ENCODE results near the gene ARID5A. TPM values are rescaled to one million over a fixed set of nuclear protein-coding genes. Genes with fewer than 3 reads are reported as not detected.
A peak's percentile ranks its signal among the peaks of the same experiment; 100 is the strongest.

Gene ARID5A
- polyA plus RNA-seq, 1 donor = 7.5 TPM

GRCh38 chr2:96499061-96499960 lies 37.2 kb upstream of the ARID5A start:
- no CpG with 5 or more reads among the region's 15 CpGs for WGBS (ENCODE audit: insufficient coverage, low lambda C conversion rate)
- H3K4me1 ChIP-seq (ENCODE audit: control insufficient read depth, insufficient read depth, low read length) = peaks cover 21% of the 10 kb centered on the region
- DNase-seq = no peak
- no peak overlapping the region for H3K4me3 ChIP-seq (ENCODE audit: low read length)
- no peak overlapping the region for H3K27ac ChIP-seq (ENCODE audit: low read length)
- H3K36me3 ChIP-seq (ENCODE audit: control insufficient read depth, insufficient read depth, low read length) = no peaks in the 10 kb centered on the region
- H3K9me3 ChIP-seq (ENCODE audit: control insufficient read depth, low read depth, low read length) = peaks cover 2% of the 10 kb centered on the region
- H3K27me3 ChIP-seq (ENCODE audit: control insufficient read depth, insufficient read depth, low read length) = peaks cover 18% of the 10 kb centered on the region

DNA sequence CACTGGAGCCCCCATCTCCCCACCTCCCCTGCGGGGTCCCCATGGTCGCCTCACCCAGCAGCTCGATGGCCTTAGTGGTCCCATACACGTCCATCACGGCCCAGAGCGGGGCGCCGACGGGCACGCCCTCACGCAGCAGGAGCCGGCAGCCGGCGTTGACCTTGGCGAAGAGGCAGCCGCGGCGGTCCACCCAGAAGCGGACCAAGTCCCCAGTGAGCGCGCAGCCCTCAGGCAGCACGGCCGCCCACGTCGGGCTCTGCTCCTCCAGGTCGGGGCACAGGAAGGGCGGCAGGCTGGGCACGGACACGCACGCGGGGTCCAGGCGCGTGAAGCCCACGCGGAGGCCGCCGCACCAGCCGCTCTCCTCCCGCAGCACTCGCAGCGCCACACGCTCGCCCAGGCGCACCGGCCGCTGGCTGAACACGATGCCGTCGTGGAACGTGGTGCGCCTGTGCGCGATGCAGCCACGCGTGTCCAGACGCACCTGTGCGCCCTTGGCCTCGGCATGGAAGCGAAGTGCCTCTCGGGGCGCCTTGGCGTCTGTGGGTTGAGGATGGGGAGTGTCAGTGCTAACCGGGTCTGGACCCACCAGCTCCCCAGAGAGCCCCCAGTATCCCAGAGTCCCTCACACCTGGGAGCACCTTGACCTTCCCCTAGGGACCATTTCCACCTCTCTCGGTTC lies 36.0 kb upstream of the ARID5A start:
- H3K27me3 ChIP-seq (ENCODE audit: control insufficient read depth, insufficient read depth, low read length) = peaks cover 18% of the 10 kb centered on the region
- DNase-seq = no peak
- peaks cover 30% of the 10 kb centered on the region for H3K4me1 ChIP-seq (ENCODE audit: control insufficient read depth, insufficient read depth, low read length)
- no CpG with 5 or more reads among the region's 64 CpGs for WGBS (ENCODE audit: insufficient coverage, low lambda C conversion rate)
- no peaks in the 10 kb centered on the region for H3K36me3 ChIP-seq (ENCODE audit: control insufficient read depth, insufficient read depth, low read length)
- H3K27ac ChIP-seq (ENCODE audit: low read length) = no peak overlapping the region
- peaks cover 1% of the 10 kb centered on the region for H3K9me3 ChIP-seq (ENCODE audit: control insufficient read depth, low read depth, low read length)
- H3K4me3 ChIP-seq (ENCODE audit: low read length) = no peak overlapping the region

GRCh38 chr2:96501471-96501874 lies 35.1 kb upstream of the ARID5A start:
- Histone ChIP-seq H3K4me3 (ENCODE audit: low read length) (no peak overlapping the region), H3K4me1 (ENCODE audit: control insufficient read depth, insufficient read depth, low read length) (peaks cover 40% of the 10 kb centered on the region), H3K36me3 (ENCODE audit: control insufficient read depth, insufficient read depth, low read length) (no peaks in the 10 kb centered on the region), H3K27ac (ENCODE audit: low read length) (no peak overlapping the region), H3K9me3 (ENCODE audit: control insufficient read depth, low read depth, low read length) (no peaks in the 10 kb centered on the region), H3K27me3 (ENCODE audit: control insufficient read depth, insufficient read depth, low read length) (peaks cover 18% of the 10 kb centered on the region)
- DNase-seq = no peak
- WGBS (ENCODE audit: insufficient coverage, low lambda C conversion rate) = no CpG with 5 or more reads among the region's 2 CpGs

DNA sequence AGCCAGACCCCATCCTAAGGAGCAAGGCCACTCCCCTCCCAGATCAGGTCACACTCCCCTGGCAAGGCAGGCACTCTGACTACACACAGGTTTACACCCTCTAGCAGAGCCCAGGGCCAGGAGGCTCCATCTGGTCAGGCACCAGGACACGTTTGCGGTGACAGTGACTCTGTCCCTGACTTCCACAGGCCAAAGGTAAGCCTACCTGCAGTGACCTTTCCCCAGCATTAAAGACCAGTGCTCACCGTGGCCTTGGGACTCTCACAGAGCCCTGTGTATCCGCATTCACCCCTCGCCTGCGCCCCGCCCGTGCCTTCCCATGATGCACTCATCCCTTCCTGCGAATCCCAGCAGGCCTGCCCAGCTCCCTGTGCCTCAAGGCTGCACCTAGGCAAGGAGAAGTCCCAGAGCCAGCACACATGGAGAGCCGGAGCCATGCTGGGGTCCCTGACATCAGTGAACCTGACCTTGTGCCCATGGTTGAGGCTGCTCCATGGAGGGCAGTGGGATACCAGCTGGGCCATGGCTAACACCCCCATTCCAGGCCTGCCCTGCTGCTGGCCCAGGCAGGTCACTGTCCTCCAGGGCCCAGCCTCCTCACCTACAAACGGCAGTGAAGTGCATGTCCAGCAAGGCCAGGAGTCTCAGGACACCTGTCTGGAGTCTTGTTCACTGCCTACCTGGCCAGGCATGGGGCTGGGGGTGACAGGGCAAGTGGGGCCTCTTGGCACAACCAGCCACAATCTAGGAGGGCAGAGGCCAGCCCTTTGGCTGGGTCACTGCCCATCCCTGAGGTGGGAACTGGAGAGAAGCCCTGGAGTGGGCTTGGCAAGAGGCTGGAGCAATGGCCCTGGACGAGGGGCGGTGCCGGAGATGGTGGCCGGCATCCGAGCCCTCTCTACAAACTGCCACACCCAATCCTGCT lies 34.4 kb upstream of the ARID5A start:
- Histone ChIP-seq H3K9me3 (ENCODE audit: control insufficient read depth, low read depth, low read length) (no peaks in the 10 kb centered on the region), H3K36me3 (ENCODE audit: control insufficient read depth, insufficient read depth, low read length) (no peaks in the 10 kb centered on the region), H3K4me1 (ENCODE audit: control insufficient read depth, insufficient read depth, low read length) (peaks cover 46% of the 10 kb centered on the region), H3K27ac (ENCODE audit: low read length) (no peak overlapping the region), H3K4me3 (ENCODE audit: low read length) (no peak overlapping the region), H3K27me3 (ENCODE audit: control insufficient read depth, insufficient read depth, low read length) (peaks cover 18% of the 10 kb centered on the region)
- no CpG with 5 or more reads among the region's 16 CpGs for WGBS (ENCODE audit: insufficient coverage, low lambda C conversion rate)
- peak; percentile 49 to 71 for DNase-seq

DNA sequence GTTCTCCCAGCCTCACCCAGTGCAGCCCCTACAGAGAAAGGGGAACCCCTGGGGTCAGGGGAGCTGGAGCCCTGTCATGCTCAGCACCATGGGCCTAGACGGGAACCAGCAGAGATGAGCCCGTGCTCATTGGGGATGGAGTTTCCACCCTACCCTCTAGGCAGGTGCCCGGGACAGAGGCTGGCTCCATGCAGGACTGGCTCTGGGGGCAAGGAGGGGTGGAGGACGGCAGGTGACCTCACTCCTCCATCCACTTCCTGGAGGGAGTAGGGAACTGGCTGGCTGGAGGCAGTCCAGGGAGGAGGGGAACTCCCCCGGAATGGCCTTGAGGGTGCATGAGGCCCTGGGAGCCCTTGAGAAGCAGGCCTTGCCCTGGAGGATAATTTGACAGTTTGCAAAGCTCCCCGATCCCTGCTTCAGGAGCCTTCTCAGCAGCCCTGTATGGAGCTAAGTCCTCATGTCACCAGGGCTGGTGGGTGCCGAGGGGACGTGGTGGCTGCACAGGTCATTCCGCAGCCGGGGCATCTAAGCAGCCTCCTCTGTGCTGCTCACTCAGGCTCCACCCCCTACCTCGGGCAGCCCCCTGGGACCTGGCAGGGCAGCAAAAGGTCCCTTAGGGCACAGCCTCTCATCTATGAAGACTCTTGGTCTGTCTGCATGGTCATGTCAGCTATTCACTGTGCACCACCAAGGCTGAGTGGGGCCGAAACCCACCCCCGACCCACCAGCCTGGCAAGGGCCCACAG lies 33.5 kb upstream of the ARID5A start:
- Histone ChIP-seq H3K4me3 (ENCODE audit: low read length) (no peak overlapping the region), H3K27me3 (ENCODE audit: control insufficient read depth, insufficient read depth, low read length) (peaks cover 18% of the 10 kb centered on the region), H3K27ac (ENCODE audit: low read length) (no peak overlapping the region), H3K4me1 (ENCODE audit: control insufficient read depth, insufficient read depth, low read length) (peaks cover 52% of the 10 kb centered on the region), H3K9me3 (ENCODE audit: control insufficient read depth, low read depth, low read length) (peaks cover 3% of the 10 kb centered on the region), H3K36me3 (ENCODE audit: control insufficient read depth, insufficient read depth, low read length) (no peaks in the 10 kb centered on the region)
- DNase-seq = peak in 1 of 2 donors; percentile 53
- no CpG with 5 or more reads among the region's 13 CpGs for WGBS (ENCODE audit: insufficient coverage, low lambda C conversion rate)

- Histone ChIP-seq H3K27me3 (ENCODE audit: control insufficient read depth, insufficient read depth, low read length) (peaks cover 18% of the 10 kb centered on the region), H3K36me3 (ENCODE audit: control insufficient read depth, insufficient read depth, low read length) (no peaks in the 10 kb centered on the region), H3K4me3 (ENCODE audit: low read length) (no peak overlapping the region), H3K9me3 (ENCODE audit: control insufficient read depth, low read depth, low read length) (peaks cover 9% of the 10 kb centered on the region), H3K4me1 (ENCODE audit: control insufficient read depth, insufficient read depth, low read length) (peaks cover 56% of the 10 kb centered on the region), H3K27ac (ENCODE audit: low read length) (no peak overlapping the region)
- WGBS (ENCODE audit: insufficient coverage, low lambda C conversion rate) = no CpG with 5 or more reads among the region's 12 CpGs
- DNase-seq = no peak
Measured at GRCh38 chr2:96503637-96504243, 32.8 kb upstream of the ARID5A start.

DNA sequence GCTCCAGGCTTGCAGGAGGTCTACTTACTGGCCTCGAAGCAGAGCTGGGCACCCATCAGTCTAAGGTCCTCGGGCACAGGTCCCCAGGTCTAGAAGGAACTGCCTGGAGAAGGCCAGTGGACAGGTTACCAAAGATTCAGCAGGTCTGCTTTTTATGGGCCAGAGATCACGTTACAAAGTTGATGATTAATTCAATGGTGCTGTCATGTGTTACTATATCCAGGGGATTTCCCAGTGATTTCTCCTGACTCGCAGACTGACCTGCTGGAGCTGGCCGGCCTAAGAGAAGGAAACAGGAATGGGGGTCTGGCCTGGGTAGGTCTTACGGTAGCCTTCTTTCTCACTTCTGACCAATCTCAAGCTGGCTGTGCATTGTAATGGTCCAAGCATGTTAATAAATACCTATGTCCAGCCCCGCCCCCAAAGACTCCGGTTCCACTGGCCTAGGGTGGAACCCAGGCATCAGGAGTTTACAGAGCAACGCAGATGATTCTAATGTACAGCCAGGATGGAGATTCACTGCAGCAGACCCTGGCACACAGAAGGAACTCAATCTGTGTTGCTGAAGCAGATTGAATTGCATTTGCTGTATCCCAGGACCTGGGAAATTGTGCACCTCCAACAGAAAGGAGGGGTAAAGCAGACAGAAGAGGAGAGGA lies 31.2 kb upstream of the ARID5A start, which contains the start of gene NEURL3:
Gene NEURL3, minus strand, starts transcription at position 127 of the 659 bp plus-strand sequence. Its CDS starts 71 bp downstream, at position 56.
- Histone ChIP-seq H3K4me3 (ENCODE audit: low read length) (no peak within 1 kb of the TSS), H3K9me3 (ENCODE audit: control insufficient read depth, low read depth, low read length) (peaks cover 9% of the 10 kb centered on the region), H3K4me1 (ENCODE audit: control insufficient read depth, insufficient read depth, low read length) (peaks cover 60% of the 10 kb centered on the region), H3K27ac (ENCODE audit: low read length) (peak within 1 kb of the TSS; percentile 82), H3K27me3 (ENCODE audit: control insufficient read depth, insufficient read depth, low read length) (peaks cover 9% of the 10 kb centered on the region), H3K36me3 (ENCODE audit: control insufficient read depth, insufficient read depth, low read length) (no peaks in the 10 kb centered on the region)
- peak; percentile 86 to 95 for DNase-seq
- no CpG with 5 or more reads among the region's 9 CpGs for WGBS (ENCODE audit: insufficient coverage, low lambda C conversion rate)

DNA sequence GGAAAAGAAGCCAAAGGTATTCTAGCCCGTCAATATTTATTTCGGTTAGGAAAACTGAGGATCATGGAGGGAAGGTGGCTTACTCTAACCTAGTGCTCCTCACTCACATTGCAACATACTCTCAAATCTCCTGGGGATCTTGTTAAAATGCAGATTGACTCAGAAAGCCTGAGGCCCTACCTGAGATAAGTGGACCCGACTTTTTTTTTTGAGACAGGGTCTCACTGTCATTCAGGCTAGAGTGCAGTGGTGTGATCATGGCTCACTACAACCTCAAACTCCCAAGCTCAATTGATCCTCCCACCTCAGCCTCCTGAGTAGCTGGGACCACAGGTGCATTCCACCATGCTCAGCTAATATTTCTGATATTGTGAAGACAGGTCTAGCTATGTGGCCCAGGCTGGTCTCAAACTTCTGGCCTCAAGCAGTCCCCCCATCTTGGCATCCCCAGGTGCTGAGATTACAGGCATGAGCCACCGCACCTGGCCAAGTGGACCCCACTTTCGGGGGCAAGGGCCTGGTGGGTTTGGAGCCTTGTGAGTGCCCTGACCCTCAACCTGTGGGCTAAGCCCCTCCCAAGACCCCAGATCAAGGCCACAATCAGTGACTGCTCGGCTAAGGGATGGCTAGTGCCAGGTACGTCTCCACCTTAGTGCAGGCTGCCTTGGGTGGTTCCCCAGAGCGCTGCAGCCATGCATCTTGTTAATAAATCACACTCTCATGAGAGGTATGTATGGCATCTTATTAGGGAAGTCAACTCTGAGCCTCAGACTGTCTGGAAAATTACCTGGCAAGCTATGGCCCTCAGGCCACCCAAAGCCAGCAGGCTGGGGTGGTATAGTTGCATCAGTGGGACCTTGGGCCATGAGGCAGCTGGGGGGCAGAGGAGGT lies 30.3 kb upstream of the ARID5A start:
- H3K36me3 ChIP-seq (ENCODE audit: control insufficient read depth, insufficient read depth, low read length) = no peaks in the 10 kb centered on the region
- peaks cover 3% of the 10 kb centered on the region for H3K27me3 ChIP-seq (ENCODE audit: control insufficient read depth, insufficient read depth, low read length)
- peaks cover 60% of the 10 kb centered on the region for H3K4me1 ChIP-seq (ENCODE audit: control insufficient read depth, insufficient read depth, low read length)
- H3K27ac ChIP-seq (ENCODE audit: low read length) = peak overlapping the region; percentile 82
- H3K4me3 ChIP-seq (ENCODE audit: low read length) = no peak overlapping the region
- WGBS (ENCODE audit: insufficient coverage, low lambda C conversion rate) = no CpG with 5 or more reads among the region's 8 CpGs
- no peak for DNase-seq
- peaks cover 9% of the 10 kb centered on the region for H3K9me3 ChIP-seq (ENCODE audit: control insufficient read depth, low read depth, low read length)

Measured in large intestine (tissue), 3 donors.